Thyroid gland (tissue), 4 donors: ENCODE measurements around the gene SMIM22. TPM values are rescaled to one million over a fixed set of nuclear protein-coding genes. Genes with fewer than 3 reads are reported as not detected.

Experiments
- DNase-seq, 2 donors: peaks; one replicate each; pipeline ENCODE4 v3.0.0-alpha.2; 2019
- H3K27ac ChIP-seq, 3 donors: fragments of 200-600 bp; sonication (generic); 1 replicate in 2 of 3; 2 replicates in 1 of 3; pipeline ENCODE4 v1.5.1; 2016 to 2019; ENCODE audit warnings: mild to moderate bottlenecking in 1 of 3, moderate library complexity in 1 of 3
- H3K27me3 ChIP-seq: fragments of 200-600 bp; sonication (generic); one replicate; pipeline ENCODE4 v1.5.1; 2019
- H3K36me3 ChIP-seq, 2 donors: fragments of 200-600 bp; sonication (generic); one replicate each; pipeline ENCODE4 v1.5.1; 2016 to 2019
- H3K4me1 ChIP-seq, 2 donors: fragments of 200-600 bp; sonication (generic); one replicate each; pipeline ENCODE4 v1.5.1; 2017 to 2019
- H3K4me3 ChIP-seq, 3 donors: fragments of 200-600 bp; sonication (generic); replicated peaks in 1 of 3; 1 replicate in 2 of 3; 2 replicates in 1 of 3; pipeline ENCODE4 v1.5.1; 2016; ENCODE audit warnings: mild to moderate bottlenecking in 1 of 3
- H3K9me3 ChIP-seq: fragments of 200-600 bp; sonication (generic); one replicate; pipeline ENCODE4 v1.5.1; 2017
- CTCF ChIP-seq, 6 experiments: fragments of 200-600 bp in 3 of 6; fragments of 450-650 bp in 3 of 6; sonication (generic) in 3 of 6; IDR thresholded peaks; one replicate each; pipeline ENCODE4 v1.5.1; 2016 to 2019; ENCODE audit warnings: antibody characterized with exemption in 6 of 6, mild to moderate bottlenecking in 2 of 6, inconsistent platforms in 1 of 6, moderate library complexity in 1 of 6
- POLR2A ChIP-seq, 2 donors: fragments of 450-650 bp; IDR thresholded peaks; one replicate each; pipeline ENCODE4 v1.6.1; 2017; ENCODE audit warnings: antibody characterized with exemption in 2 of 2, mild to moderate bottlenecking in 2 of 2, moderate library complexity in 1 of 2
- whole genome bisulfite sequencing, 2 donors: methylation state at CpG; one replicate each; pipeline ENCODE4 v1.1.5; 2017; 5-methylcytosine and 5-hydroxymethylcytosine counted together
- intact Hi-C: fragments of 100-400 bp; cut with DNase I; formaldehyde crosslinking; loops from one replicate; pipeline ENCODE4 v1.15.1; 2023
- total RNA-seq, 4 donors: library from RNA; depleted of rRNA; stranded (reverse); fragments of >200 nt; gene quantifications; one replicate each; pipeline ENCODE4 v1.2.3, GENCODE V29; 2016

SMIM22 gene
- total RNA-seq, 4 donors from 2014 or later, result not detected

DNA sequence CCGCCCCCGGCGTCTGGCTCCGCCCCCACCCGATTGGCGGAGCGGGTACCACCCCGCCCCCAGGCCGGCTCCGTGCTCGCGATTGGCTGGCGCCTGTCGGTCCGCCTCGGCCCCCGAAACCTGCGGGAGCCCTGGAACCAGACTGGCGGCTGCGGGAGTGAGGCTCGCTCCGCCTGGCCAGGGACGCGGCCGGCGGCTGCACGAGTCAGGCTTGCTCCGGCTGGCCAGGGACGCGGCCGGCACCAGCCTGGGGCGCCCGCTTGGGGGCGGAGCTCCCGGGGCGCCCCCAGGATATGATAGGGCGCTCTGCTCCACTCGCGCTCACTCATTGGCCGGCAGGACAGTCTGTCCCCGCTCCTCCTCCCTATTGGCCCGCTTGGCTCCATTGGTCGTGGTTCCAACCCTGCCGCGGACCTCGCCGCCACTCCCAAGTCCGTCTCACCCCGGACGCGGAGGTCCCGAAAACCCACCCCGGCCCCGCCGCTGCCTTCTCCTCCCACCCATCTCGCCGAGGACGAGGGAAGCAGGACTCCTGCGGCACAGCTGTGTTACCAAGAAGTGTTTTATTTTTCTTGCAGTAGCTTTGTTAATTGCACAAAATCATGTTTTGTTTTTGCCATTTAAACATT, 7.6 kb downstream of the SMIM22 start:
- peak; percentile 92 for DNase-seq
- Histone ChIP-seq H3K9me3 (no peaks in the 10 kb centered on the region), H3K27me3 (no peaks in the 10 kb centered on the region), H3K4me1 (peaks cover 8% of the 10 kb centered on the region in 2 donors), H3K27ac (peak overlapping the region in 2 of 3 donors; percentile 38 to 74), H3K36me3 (peaks cover 2 to 14% of the 10 kb centered on the region in 2 donors), H3K4me3 (peak overlapping the region; percentile 45 to 80 (median 58))
- intact Hi-C loops, result loop anchor here (5.0 kb wide), 2 partner anchors 35 to 155 kb away; partner anchors contain the start of genes SEC14L5 and ZNF500
- WGBS, 2 donors, result 0% methylated on average over 17 to 19 of the region's 59 CpGs
- TF ChIP-seq POLR2A (IDR thresholded peaks at IDR 0.05), result peak in 1 of 2 donors; percentile 22
- no peak for TF ChIP-seq CTCF (IDR thresholded peaks at IDR 0.05)

DNA sequence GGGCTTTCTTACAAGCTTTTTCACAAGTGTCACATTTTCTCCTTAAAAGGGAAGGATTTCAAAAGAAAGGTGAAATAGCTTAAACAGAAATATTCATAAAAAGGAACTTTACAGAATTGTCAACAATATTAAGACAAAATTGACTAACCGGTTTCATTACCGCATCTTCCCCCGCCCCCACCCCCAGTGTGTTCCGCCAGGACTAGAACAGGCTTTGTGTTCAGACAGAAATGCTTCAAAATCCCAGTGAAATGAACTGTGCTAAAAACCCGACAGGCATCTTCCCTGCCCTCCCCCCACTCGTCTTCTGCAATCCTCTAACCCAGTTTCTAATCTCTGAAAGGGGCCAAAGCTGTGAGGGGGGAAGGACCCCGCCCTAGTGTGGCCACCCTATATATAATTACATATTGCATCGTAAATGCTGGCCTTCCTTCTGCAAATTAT, 8.3 kb downstream of the SMIM22 start:
- intact Hi-C loops, result loop anchor here (5.0 kb wide), 2 partner anchors 36 to 154 kb away; partner anchors contain the start of genes SEC14L5 and ZNF500
- no peaks in the 10 kb centered on the region for H3K27me3 ChIP-seq
- H3K9me3 ChIP-seq, result no peaks in the 10 kb centered on the region
- no peak overlapping the region for H3K27ac ChIP-seq
- H3K36me3 ChIP-seq, result peaks cover 9 to 14% of the 10 kb centered on the region in 2 donors
- no peak for DNase-seq
- peaks cover 8% of the 10 kb centered on the region in 2 donors for H3K4me1 ChIP-seq
- H3K4me3 ChIP-seq, result peak overlapping the region in 2 of 3 donors; percentile 58 to 80
- 62 to 74% methylated on average over 8 of the region's 8 CpGs for WGBS, 2 donors
- TF ChIP-seq CTCF (IDR thresholded peaks at IDR 0.05), result no peak

GRCh38 chr16:4803898-4804762, 9.0 kb downstream of the SMIM22 start:
- TF ChIP-seq POLR2A (IDR thresholded peaks at IDR 0.05), result no peak
- TF ChIP-seq CTCF (IDR thresholded peaks at IDR 0.05), result no peak
- Histone ChIP-seq H3K9me3 (no peaks in the 10 kb centered on the region), H3K4me1 (peaks cover 8% of the 10 kb centered on the region in 2 donors), H3K27ac (no peak overlapping the region), H3K27me3 (no peaks in the 10 kb centered on the region), H3K4me3 (no peak overlapping the region), H3K36me3 (peaks cover 14% of the 10 kb centered on the region in 2 donors)
- DNase-seq, result no peak
- intact Hi-C loops, result loop anchor here (5.0 kb wide), 2 partner anchors 37 to 153 kb away; partner anchors contain the start of genes SEC14L5 and ZNF500
- WGBS, 2 donors, result 82 to 91% methylated on average over 25 of the region's 26 CpGs

DNA sequence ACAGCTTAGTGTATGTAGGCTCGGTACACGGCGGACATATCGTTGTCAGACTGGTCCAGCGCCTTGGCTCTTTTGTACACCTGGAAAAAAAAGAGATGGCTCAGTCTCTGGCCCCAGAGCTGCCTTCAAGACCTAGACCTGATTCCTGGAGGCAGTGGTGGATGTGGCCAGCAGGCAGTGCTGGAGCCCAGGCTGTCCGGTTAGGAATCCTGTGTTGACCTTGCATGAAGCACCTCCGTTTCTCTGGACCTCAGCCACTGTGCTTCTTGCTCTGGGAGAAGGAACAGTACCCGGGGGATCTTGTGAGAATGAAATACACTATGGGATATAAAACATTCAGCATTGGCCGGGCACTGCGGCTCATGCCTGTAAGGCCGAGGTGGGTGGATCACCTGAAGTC, 10.1 kb downstream of the SMIM22 start:
- Histone ChIP-seq H3K4me3 (no peak overlapping the region), H3K27me3 (no peaks in the 10 kb centered on the region), H3K36me3 (peaks cover 14 to 25% of the 10 kb centered on the region in 2 donors), H3K27ac (no peak overlapping the region), H3K4me1 (peaks cover 8% of the 10 kb centered on the region in 2 donors), H3K9me3 (no peaks in the 10 kb centered on the region)
- TF ChIP-seq CTCF (IDR thresholded peaks at IDR 0.05), result no peak
- TF ChIP-seq POLR2A (IDR thresholded peaks at IDR 0.05), result no peak
- intact Hi-C loops, result no loop called here
- 89 to 96% methylated on average over 11 of the region's 11 CpGs for WGBS, 2 donors
- no peak for DNase-seq
